ENCODE data around the gene MUC5AC.
"Not testable (repeated sequence)": the region's sequence is repeated elsewhere in the genome, so short reads cannot be mapped to it uniquely, and the experiment has no call there.

MUC5AC gene

GRCh38 chr11:1147792-1148191 is 10.0 kb upstream of the MUC5AC start:
- no peak for DNase-seq (ENCODE audit: low read depth)

GRCh38 chr11:1148752-1149180 is 9.0 kb upstream of the MUC5AC start:
- DNase-seq (ENCODE audit: low read depth) = no peak

GRCh38 chr11:1149545-1149944 is 8.2 kb upstream of the MUC5AC start:
- no peak for DNase-seq (ENCODE audit: low read depth)

- DNase-seq (ENCODE audit: low read depth) = no peak
These were observed 7.6 kb upstream of the MUC5AC start for GRCh38 chr11:1150116-1150515.

- no peak for DNase-seq (ENCODE audit: low read depth)
These were observed 6.9 kb upstream of the MUC5AC start for GRCh38 chr11:1150769-1151365.

GRCh38 chr11:1151366-1152315 is 6.1 kb upstream of the MUC5AC start:
- no peak for DNase-seq (ENCODE audit: low read depth)

- DNase-seq (ENCODE audit: low read depth) = no peak
These were observed 5.2 kb upstream of the MUC5AC start for GRCh38 chr11:1152316-1153104.

GRCh38 chr11:1153105-1153950 is 4.4 kb upstream of the MUC5AC start:
- no peak for DNase-seq (ENCODE audit: low read depth)

GRCh38 chr11:1153951-1154493 is 3.7 kb upstream of the MUC5AC start:
- DNase-seq (ENCODE audit: low read depth) = no peak

- not testable (repeated sequence) for DNase-seq (ENCODE audit: low read depth)
These were observed 3.1 kb upstream of the MUC5AC start for GRCh38 chr11:1154656-1155055.

GRCh38 chr11:1155274-1155693 is 2.5 kb upstream of the MUC5AC start:
- DNase-seq (ENCODE audit: low read depth) = no peak

GRCh38 chr11:1156506-1157340 is 1.0 kb upstream of the MUC5AC start:
- no peak for DNase-seq (ENCODE audit: low read depth)

- DNase-seq (ENCODE audit: low read depth) = no peak
These were observed 460 bp upstream of the MUC5AC start for GRCh38 chr11:1157341-1157644.

GRCh38 chr11:1158681-1159487 is 1.1 kb downstream of the MUC5AC start:
- DNase-seq (ENCODE audit: low read depth) = no peak

- DNase-seq (ENCODE audit: low read depth) = not testable (repeated sequence)
These were observed 1.9 kb downstream of the MUC5AC start for GRCh38 chr11:1159488-1160220.

- DNase-seq (ENCODE audit: low read depth) = no peak
These were observed 2.7 kb downstream of the MUC5AC start for GRCh38 chr11:1160231-1161101.

GRCh38 chr11:1161410-1162137 is 3.8 kb downstream of the MUC5AC start:
- no peak for DNase-seq (ENCODE audit: low read depth)

All from stimulated activated CD8-positive, alpha-beta memory T cell treated with anti-CD3 and anti-CD28 coated beads, Interleukin-15, amount 100 ng/mL, for 1 hour (primary cell).